Measurements from ENCODE around the gene SLC48A1. TPM values are rescaled to one million over a fixed set of nuclear protein-coding genes. Genes with fewer than 3 reads are reported as not detected.

Gene SLC48A1
- polyA plus RNA-seq, 3 donors: 9.4 to 19.6 (median 15.8) TPM

GRCh38 chr12:47801904-47802246 lies 28.8 kb downstream of the SLC48A1 start:
- DNase-seq: no peak
- peaks cover 51 to 61% of the 10 kb centered on the region in 2 donors for H3K4me1 ChIP-seq (ENCODE audit: control insufficient read depth in 1 of 2, insufficient read depth in 2 of 2, low read length in 2 of 2)
- WGBS (ENCODE audit: insufficient coverage): 44% methylated on average over 6 of the region's 9 CpGs
- H4K20me1 ChIP-seq (ENCODE audit: insufficient read depth, low read length): peaks cover 60% of the 10 kb centered on the region
- peaks cover 0 to 2% (median 0%) of the 10 kb centered on the region in 7 donors for H3K9me3 Mint-ChIP-seq
- peak overlapping the region; percentile 65 for H3K9ac ChIP-seq (ENCODE audit: insufficient read depth, low read length, poor library complexity, severe bottlenecking)
- H3K79me2 ChIP-seq (ENCODE audit: insufficient read depth, low read length): peaks cover 82% of the 10 kb centered on the region
- peak overlapping the region; percentile 73 to 92 (median 78) for H3K27ac Mint-ChIP-seq
- H3K27me3 Mint-ChIP-seq (ENCODE audit: low read depth in 3 of 3): peaks cover 0 to 3% (median 0%) of the 10 kb centered on the region in 3 donors
- peak overlapping the region; percentile 59 for H3K4me2 ChIP-seq (replicated peaks; ENCODE audit: extremely low read depth, low read length, poor library complexity, severe bottlenecking)
- peak overlapping the region; percentile 49 to 79 for H3K4me3 Mint-ChIP-seq
- H3K36me3 ChIP-seq (replicated peaks in 1 of 2; ENCODE audit: control insufficient read depth in 1 of 2, insufficient read depth in 2 of 2, low read length in 2 of 2): peaks cover 29 to 50% of the 10 kb centered on the region in 2 donors
- H3K4me1 Mint-ChIP-seq: peaks cover 72% of the 10 kb centered on the region
- H3K27me3 ChIP-seq (ENCODE audit: control insufficient read depth in 2 of 2, insufficient read depth in 2 of 2, low read length in 2 of 2): no peaks in the 10 kb centered on the region
- peaks cover 35 to 58% of the 10 kb centered on the region in 2 donors for H3K36me3 Mint-ChIP-seq
- TF ChIP-seq CTCF (IDR thresholded peaks at IDR 0.05): no peak
- H2AFZ ChIP-seq (ENCODE audit: insufficient read depth, low read depth, low read length, poor library complexity, severe bottlenecking): no peak overlapping the region
- H3K27ac ChIP-seq (ENCODE audit: low read depth in 1 of 2, low read length in 2 of 2): peak overlapping the region; percentile 78 to 86
- peak overlapping the region in 2 of 3 experiments; percentile 14 to 53 for H3K4me3 ChIP-seq (replicated peaks in 1 of 3; ENCODE audit: low read depth in 2 of 3, low read length in 3 of 3)
- intact Hi-C loops (cut with micrococcal nuclease): loop anchor here (2.0 to 5.0 kb wide), 2 partner anchors 35 to 37 kb away; no protein-coding TSS in a partner anchor
- no peaks in the 10 kb centered on the region for H3K9me3 ChIP-seq (replicated peaks in 1 of 2; ENCODE audit: control insufficient read depth in 1 of 2, insufficient read depth in 1 of 2, low read length in 2 of 2)

DNA sequence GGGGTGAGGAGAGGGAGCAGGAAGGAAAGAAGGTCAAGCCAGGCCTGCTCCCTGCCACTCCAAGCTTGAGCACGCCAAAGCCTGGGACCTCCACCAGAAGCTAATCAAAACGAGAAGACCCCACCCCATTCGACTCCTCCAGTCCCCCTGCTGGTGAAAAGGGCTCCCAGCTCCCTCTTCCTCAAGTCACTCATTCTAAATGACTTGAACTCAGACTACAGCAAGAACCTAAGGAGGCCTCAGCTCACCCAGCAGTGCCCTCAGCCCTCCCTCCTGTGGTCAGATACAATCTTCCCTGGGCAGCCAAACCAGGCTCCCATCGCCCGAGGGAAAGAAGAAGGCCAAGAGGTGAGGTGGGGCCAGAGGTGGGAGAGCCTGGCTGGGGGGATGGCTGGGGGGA lies 29.3 kb downstream of the SLC48A1 start:
- peak; percentile 30 for TF ChIP-seq CTCF (IDR thresholded peaks at IDR 0.05)
- intact Hi-C loops (cut with micrococcal nuclease): loop anchor here in 1 of 2 donors (5.0 kb wide), 1 partner anchor 35 kb away; no protein-coding TSS in a partner anchor
- no peak for DNase-seq
- H3K4me2 ChIP-seq (replicated peaks; ENCODE audit: extremely low read depth, low read length, poor library complexity, severe bottlenecking): peak overlapping the region; percentile 59
- H3K27ac ChIP-seq (ENCODE audit: low read depth in 1 of 2, low read length in 2 of 2): peak overlapping the region; percentile 78 to 86
- H3K36me3 ChIP-seq (replicated peaks in 1 of 2; ENCODE audit: control insufficient read depth in 1 of 2, insufficient read depth in 2 of 2, low read length in 2 of 2): peaks cover 24 to 46% of the 10 kb centered on the region in 2 donors
- H3K9me3 Mint-ChIP-seq: peaks cover 0 to 2% (median 0%) of the 10 kb centered on the region in 7 donors
- H4K20me1 ChIP-seq (ENCODE audit: insufficient read depth, low read length): peaks cover 60% of the 10 kb centered on the region
- H3K4me3 ChIP-seq (replicated peaks in 1 of 3; ENCODE audit: low read depth in 2 of 3, low read length in 3 of 3): peak overlapping the region in 1 of 3 experiments; percentile 53
- peak overlapping the region; percentile 49 to 79 for H3K4me3 Mint-ChIP-seq
- H3K79me2 ChIP-seq (ENCODE audit: insufficient read depth, low read length): peaks cover 86% of the 10 kb centered on the region
- peaks cover 0 to 3% (median 0%) of the 10 kb centered on the region in 3 donors for H3K27me3 Mint-ChIP-seq (ENCODE audit: low read depth in 3 of 3)
- peaks cover 76% of the 10 kb centered on the region for H3K4me1 Mint-ChIP-seq
- peaks cover 52 to 65% of the 10 kb centered on the region in 2 donors for H3K4me1 ChIP-seq (ENCODE audit: control insufficient read depth in 1 of 2, insufficient read depth in 2 of 2, low read length in 2 of 2)
- H3K27me3 ChIP-seq (ENCODE audit: control insufficient read depth in 2 of 2, insufficient read depth in 2 of 2, low read length in 2 of 2): no peaks in the 10 kb centered on the region
- peaks cover 32 to 56% of the 10 kb centered on the region in 2 donors for H3K36me3 Mint-ChIP-seq
- 8% methylated on average over 2 of the region's 5 CpGs for WGBS (ENCODE audit: insufficient coverage)
- peak overlapping the region; percentile 65 for H3K9ac ChIP-seq (ENCODE audit: insufficient read depth, low read length, poor library complexity, severe bottlenecking)
- H2AFZ ChIP-seq (ENCODE audit: insufficient read depth, low read depth, low read length, poor library complexity, severe bottlenecking): no peak overlapping the region
- H3K27ac Mint-ChIP-seq: peak overlapping the region; percentile 73 to 94 (median 86)
- H3K9me3 ChIP-seq (replicated peaks in 1 of 2; ENCODE audit: control insufficient read depth in 1 of 2, insufficient read depth in 1 of 2, low read length in 2 of 2): no peaks in the 10 kb centered on the region

Data from CD14-positive monocyte (primary cell).